Neural cell (in vitro differentiated cells): Measurements from ENCODE around the gene SRP68.

Source experiments
- CTCF ChIP-seq: fragments of 450-650 bp; IDR thresholded peaks from 2 replicates; pipeline ENCODE4 v1.5.1; 2014; ENCODE audit warnings: antibody characterized with exemption, mild to moderate bottlenecking, moderate library complexity; ENCODE audit not compliant: poor library complexity, severe bottlenecking
- EP300 ChIP-seq: fragments of 450-650 bp; conservative IDR thresholded peaks from 2 replicates; pipeline ENCODE4 v1.6.1; 2014; ENCODE audit warnings: antibody characterized with exemption, mild to moderate bottlenecking, moderate library complexity; ENCODE audit not compliant: poor library complexity, severe bottlenecking
- EZH2 ChIP-seq: fragments of 200-600, 300-800 bp; shearing (Covaris generic), sonication (generic); IDR thresholded peaks from 2 replicates; pipeline ENCODE4 v1.6.1; 2014; ENCODE audit warnings: antibody characterized with exemption, low read length, borderline replicate concordance, mild to moderate bottlenecking; ENCODE audit not compliant: insufficient read depth, poor library complexity, severe bottlenecking
- MXI1 ChIP-seq: fragments of 450-650 bp; conservative IDR thresholded peaks from 2 replicates; pipeline ENCODE4 v1.6.1; 2014; ENCODE audit warnings: antibody characterized with exemption, mild to moderate bottlenecking; ENCODE audit not compliant: poor library complexity, severe bottlenecking
- POLR2AphosphoS5 ChIP-seq: IDR thresholded peaks from 2 replicates; pipeline ENCODE4 v1.6.1; 2012
- REST ChIP-seq: IDR thresholded peaks from 2 replicates; pipeline ENCODE4 v1.6.1; 2012; ENCODE audit warnings: borderline replicate concordance
- SMC3 ChIP-seq: fragments of 450-650 bp; conservative IDR thresholded peaks from 2 replicates; pipeline ENCODE4 v1.6.1; 2014; ENCODE audit warnings: antibody characterized with exemption, mild to moderate bottlenecking, moderate library complexity; ENCODE audit not compliant: poor library complexity

GRCh38 chr17:76091526-76092286 lies 19.4 kb upstream of the SRP68 start:
- TF ChIP-seq CTCF (no peak), MXI1 (no peak), EP300 (no peak), REST (no peak), SMC3 (no peak), EZH2 (no peak), POLR2AphosphoS5 (no peak)
